Measurements from ENCODE around the gene TFAP2B. TPM values are rescaled to one million over a fixed set of nuclear protein-coding genes. Genes with fewer than 3 reads are reported as not detected.

Gene TFAP2B
- total RNA-seq, 1 experiment from 2014 or later: not detected

DNA sequence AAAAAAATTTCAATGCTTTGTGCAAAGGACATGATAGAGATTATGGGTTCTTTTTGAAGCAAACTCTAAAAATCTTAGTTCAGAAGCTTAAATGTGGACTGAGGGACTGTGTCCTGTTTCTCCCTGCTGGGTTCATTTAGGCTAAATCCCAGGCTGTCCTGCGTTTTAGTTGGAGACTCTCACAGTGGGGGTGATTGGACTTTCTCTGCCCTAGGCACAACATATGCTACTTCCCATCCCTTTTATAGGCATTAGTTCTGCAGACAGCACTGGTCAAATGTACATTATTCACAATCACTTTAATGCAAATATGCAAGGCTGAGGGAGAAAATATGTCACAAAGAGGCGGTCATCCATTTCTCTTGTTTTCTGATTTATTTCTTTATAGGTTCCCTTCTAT is 71.3 kb downstream of the TFAP2B start:
- Histone ChIP-seq H3K27ac (ENCODE audit: low read length) (no peak overlapping the region), H3K9me2 (replicated peaks; ENCODE audit: insufficient read depth, low read length) (no peaks in the 10 kb centered on the region), H3K36me3 (ENCODE audit: insufficient read depth, low read length) (no peaks in the 10 kb centered on the region), H3K9ac (ENCODE audit: low read length) (no peak overlapping the region), H3K79me2 (ENCODE audit: low read length) (no peaks in the 10 kb centered on the region), H3K27me3 (ENCODE audit: low read length) (no peaks in the 10 kb centered on the region), H3K4me2 (ENCODE audit: low read depth, low read length, poor library complexity, severe bottlenecking) (no peak overlapping the region), H2AFZ (ENCODE audit: low read length) (no peak overlapping the region), H3K4me3 (ENCODE audit: low read length) (no peak overlapping the region), H3K4me1 (ENCODE audit: low read length) (no peaks in the 10 kb centered on the region), H4K20me1 (ENCODE audit: insufficient read depth, low read depth, low read length) (no peaks in the 10 kb centered on the region), H3K9me3 (ENCODE audit: low read length) (no peaks in the 10 kb centered on the region; the same call in 1 of the 2 replicates)
- DNase-seq: no peak

DNA sequence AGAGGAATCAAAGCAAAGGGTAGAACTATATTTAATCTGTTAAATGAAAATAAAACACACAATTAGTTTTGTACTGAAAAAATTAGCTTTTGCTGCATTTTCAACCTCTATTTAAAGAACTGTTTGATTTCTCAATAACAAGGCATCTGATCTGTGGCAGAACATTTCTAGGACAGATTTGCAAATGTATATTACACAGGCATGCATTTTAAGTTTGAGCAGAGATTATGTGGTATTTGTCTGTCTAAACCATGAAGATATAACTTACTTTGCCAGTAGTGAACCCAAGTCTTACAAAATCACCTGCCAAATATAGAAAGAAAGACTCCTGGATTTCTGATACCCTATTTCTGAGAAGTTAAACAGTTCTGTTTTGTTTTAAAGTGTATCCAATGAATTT is 71.9 kb downstream of the TFAP2B start:
- Histone ChIP-seq H3K27ac (ENCODE audit: low read length) (no peak overlapping the region), H3K36me3 (ENCODE audit: insufficient read depth, low read length) (no peaks in the 10 kb centered on the region), H2AFZ (ENCODE audit: low read length) (no peak overlapping the region), H3K9me3 (ENCODE audit: low read length) (no peaks in the 10 kb centered on the region; the same call in 1 of the 2 replicates), H3K79me2 (ENCODE audit: low read length) (no peaks in the 10 kb centered on the region), H3K27me3 (ENCODE audit: low read length) (no peaks in the 10 kb centered on the region), H3K9me2 (replicated peaks; ENCODE audit: insufficient read depth, low read length) (no peaks in the 10 kb centered on the region), H3K9ac (ENCODE audit: low read length) (no peak overlapping the region), H3K4me3 (ENCODE audit: low read length) (no peak overlapping the region), H3K4me1 (ENCODE audit: low read length) (no peaks in the 10 kb centered on the region), H3K4me2 (ENCODE audit: low read depth, low read length, poor library complexity, severe bottlenecking) (no peak overlapping the region), H4K20me1 (ENCODE audit: insufficient read depth, low read depth, low read length) (no peaks in the 10 kb centered on the region)
- no peak for DNase-seq

DNA sequence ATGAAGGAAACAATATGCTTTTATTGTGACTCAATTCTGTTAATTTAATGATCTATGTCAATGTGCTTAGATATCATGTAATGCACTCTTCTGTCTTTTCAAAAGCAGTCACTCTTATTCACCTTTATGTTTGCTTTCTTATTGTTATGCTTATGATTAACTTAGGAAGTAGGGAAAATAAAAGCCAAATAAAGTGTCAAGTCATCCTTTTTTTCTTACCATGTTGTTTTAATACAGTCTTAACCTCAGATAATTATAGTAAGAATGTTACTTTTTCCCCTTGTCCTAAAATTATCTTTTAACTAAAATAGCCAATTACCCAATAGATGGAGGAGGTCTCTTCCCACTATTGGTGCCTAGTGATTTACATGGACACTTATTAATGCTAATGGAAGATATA is 72.6 kb downstream of the TFAP2B start:
- H3K9me3 ChIP-seq (ENCODE audit: low read length): no peaks in the 10 kb centered on the region; the same call in 1 of the 2 replicates
- H3K4me3 ChIP-seq (ENCODE audit: low read length): no peak overlapping the region
- DNase-seq: no peak
- H3K4me2 ChIP-seq (ENCODE audit: low read depth, low read length, poor library complexity, severe bottlenecking): no peak overlapping the region
- no peaks in the 10 kb centered on the region for H3K4me1 ChIP-seq (ENCODE audit: low read length)
- no peaks in the 10 kb centered on the region for H3K9me2 ChIP-seq (replicated peaks; ENCODE audit: insufficient read depth, low read length)
- H3K9ac ChIP-seq (ENCODE audit: low read length): no peak overlapping the region
- no peaks in the 10 kb centered on the region for H4K20me1 ChIP-seq (ENCODE audit: insufficient read depth, low read depth, low read length)
- no peak overlapping the region for H3K27ac ChIP-seq (ENCODE audit: low read length)
- no peaks in the 10 kb centered on the region for H3K79me2 ChIP-seq (ENCODE audit: low read length)
- H2AFZ ChIP-seq (ENCODE audit: low read length): no peak overlapping the region
- H3K36me3 ChIP-seq (ENCODE audit: insufficient read depth, low read length): no peaks in the 10 kb centered on the region
- no peaks in the 10 kb centered on the region for H3K27me3 ChIP-seq (ENCODE audit: low read length)

Other genes starting within 250 kb of the TFAP2B start
- gene TFAP2D, start 105.3 kb upstream of the TFAP2B start, total RNA-seq (2014; rRNA removed; shearing (Covaris generic); ENCODE audit: low replicate concordance): not detected in 2 replicates